Posterior cingulate gyrus (tissue), 11 donors: Measurements from ENCODE around the gene PCDHGB5.
"Not testable (repeated sequence)": the region's sequence is repeated elsewhere in the genome, so short reads cannot be mapped to it uniquely, and the experiment has no call there.

ENCODE experiments used
- DNase-seq, 10 donors: peaks; one replicate each; pipeline versions ENCODE4 v3.0.0 to v3.0.0-alpha.2; 2020 to 2021; ENCODE audit warnings: mixed read lengths in 3 of 10
- intact Hi-C: fragments of 100-400 bp; cut with DNase I; formaldehyde crosslinking; loops from one replicate; pipeline ENCODE4 v1.15.1; 2023

PCDHGB5 gene

GRCh38 chr5:141375444-141376155, 22.1 kb upstream of the PCDHGB5 start:
- DNase-seq, intact Hi-C loops: not testable (repeated sequence)

GRCh38 chr5:141382469-141383294, 15.1 kb upstream of the PCDHGB5 start, which contains the start of gene PCDHGA7:
Gene PCDHGA7, plus strand, starts transcription at chr5:141382742. Its CDS starts 158 bp downstream, at chr5:141382900.
- intact Hi-C loops: no loop called here
- no peak for DNase-seq

- no peak for DNase-seq
- intact Hi-C loops: no loop called here
Observed at GRCh38 chr5:141383345-141383744, 14.4 kb upstream of the PCDHGB5 start.

GRCh38 chr5:141384471-141385267, 13.1 kb upstream of the PCDHGB5 start:
- DNase-seq: no peak
- intact Hi-C loops: no loop called here

GRCh38 chr5:141387557-141388311, 10.0 kb upstream of the PCDHGB5 start, which contains the start of gene PCDHGB4:
Gene PCDHGB4, plus strand, starts transcription at chr5:141387698. Its CDS starts 187 bp downstream, at chr5:141387885.
- peak in 1 of 10 donors; percentile 63 for DNase-seq
- intact Hi-C loops: not testable (repeated sequence)

GRCh38 chr5:141388661-141389060, 9.1 kb upstream of the PCDHGB5 start:
- no peak for DNase-seq
- intact Hi-C loops: no loop called here

- DNase-seq: peak in 1 of 10 donors; percentile 80
- intact Hi-C loops: no loop called here
Observed at GRCh38 chr5:141389153-141390042, 8.3 kb upstream of the PCDHGB5 start.

- intact Hi-C loops: no loop called here
- DNase-seq: no peak
Observed at GRCh38 chr5:141392429-141393198, 5.1 kb upstream of the PCDHGB5 start, which contains the start of gene PCDHGA8. Gene PCDHGA8, plus strand, starts transcription at chr5:141392633. Its CDS starts 181 bp downstream, at chr5:141392814.

- intact Hi-C loops: no loop called here
- DNase-seq: no peak
Observed at GRCh38 chr5:141393267-141393666, 4.5 kb upstream of the PCDHGB5 start.

- intact Hi-C loops: not testable (repeated sequence)
Observed at GRCh38 chr5:141394401-141395187, 3.2 kb upstream of the PCDHGB5 start.

GRCh38 chr5:141398608-141399007, 861 bp downstream of the PCDHGB5 start:
- DNase-seq: no peak
- intact Hi-C loops: no loop called here

More at GRCh38 chr5:141394401-141395187, 3.2 kb upstream of the PCDHGB5 start:
- peak in 1 of 10 donors; percentile 66 for DNase-seq

GRCh38 chr5:141399555-141400258, 2.0 kb downstream of the PCDHGB5 start:
- intact Hi-C loops: no loop called here
- peak in 2 of 10 donors; percentile 51 to 71 for DNase-seq

- DNase-seq: peak in 4 of 10 donors; percentile 22 to 72 (median 50)
Observed at GRCh38 chr5:141402553-141403243, 5.0 kb downstream of the PCDHGB5 start, which contains the start of gene PCDHGA9. Gene PCDHGA9, plus strand, starts transcription at chr5:141402778. Its CDS starts 175 bp downstream, at chr5:141402953.

GRCh38 chr5:141403387-141403786, 5.6 kb downstream of the PCDHGB5 start:
- DNase-seq: peak in 1 of 10 donors; percentile 72
- intact Hi-C loops: no loop called here

More at GRCh38 chr5:141402553-141403243, 5.0 kb downstream of the PCDHGB5 start, which contains the start of gene PCDHGA9:
- intact Hi-C loops: no loop called here

- intact Hi-C loops: not testable (repeated sequence)
Observed at GRCh38 chr5:141407790-141408505, 10.2 kb downstream of the PCDHGB5 start, which contains the start of gene PCDHGB6. Gene PCDHGB6, plus strand, starts transcription at chr5:141408021. Its CDS starts 182 bp downstream, at chr5:141408203.

More at GRCh38 chr5:141407790-141408505, 10.2 kb downstream of the PCDHGB5 start, which contains the start of gene PCDHGB6:
- DNase-seq: peak in 2 of 10 donors; percentile 65 to 70
